HUDEP-2 (cell line): ENCODE measurements around the gene CYRIA.
A peak's percentile ranks its signal among the peaks of the same experiment; 100 is the strongest.

ENCODE experiments used
- DNase-seq, 76 experiments: peaks; one replicate each; lab custom pipeline; 2025; ENCODE audit not compliant: unreplicated experiment in 76 of 76; lab: John Stamatoyannopoulos, UW

Gene CYRIA

GRCh38 chr2:16665748-16666448 is at the start of gene CYRIA:
CYRIA (minus strand) TSS chr2:16665834; CDS start chr2:16588119, 77,715 bp downstream.
- DNase-seq: peak in 43 of 76 experiments; percentile 7 to 63 (median 34)

- no peak for DNase-seq
Observed at GRCh38 chr2:16713011-16713423, 47.4 kb upstream of the CYRIA start.

GRCh38 chr2:16709769-16710168 is 44.1 kb upstream of the CYRIA start:
- DNase-seq: no peak

- no peak for DNase-seq
Observed at GRCh38 chr2:16708173-16708572, 42.5 kb upstream of the CYRIA start.

GRCh38 chr2:16707014-16707623 is 41.5 kb upstream of the CYRIA start:
- DNase-seq: peak in 2 of 76 experiments; percentile 23 to 29

GRCh38 chr2:16700551-16701259 is 35.1 kb upstream of the CYRIA start:
- DNase-seq: no peak

GRCh38 chr2:16693854-16694253 is 28.2 kb upstream of the CYRIA start:
- peak in 6 of 76 experiments; percentile 4 to 26 (median 12) for DNase-seq

- DNase-seq: no peak
Observed at GRCh38 chr2:16691261-16691660, 25.6 kb upstream of the CYRIA start.

GRCh38 chr2:16687955-16688354 is 22.3 kb upstream of the CYRIA start:
- no peak for DNase-seq

- DNase-seq: no peak
Observed at GRCh38 chr2:16687222-16687621, 21.6 kb upstream of the CYRIA start.

- DNase-seq: no peak
Observed at GRCh38 chr2:16686641-16687040, 21.0 kb upstream of the CYRIA start.

- no peak for DNase-seq
Observed at GRCh38 chr2:16685340-16685715, 19.7 kb upstream of the CYRIA start.

- DNase-seq: no peak
Observed at GRCh38 chr2:16684676-16685339, 19.2 kb upstream of the CYRIA start.

- no peak for DNase-seq
Observed at GRCh38 chr2:16683576-16683975, 17.9 kb upstream of the CYRIA start.

GRCh38 chr2:16682431-16683118 is 16.9 kb upstream of the CYRIA start:
- no peak for DNase-seq

- no peak for DNase-seq
Observed at GRCh38 chr2:16680781-16681180, 15.1 kb upstream of the CYRIA start.

- DNase-seq: no peak
Observed at GRCh38 chr2:16680304-16680703, 14.7 kb upstream of the CYRIA start.

- DNase-seq: no peak
Observed at GRCh38 chr2:16678964-16679363, 13.3 kb upstream of the CYRIA start.

GRCh38 chr2:16677875-16678274 is 12.2 kb upstream of the CYRIA start:
- no peak for DNase-seq

GRCh38 chr2:16675781-16676180 is 10.1 kb upstream of the CYRIA start:
- no peak for DNase-seq

- no peak for DNase-seq
Observed at GRCh38 chr2:16674154-16674553, 8.5 kb upstream of the CYRIA start.
